B cell (primary cell): ENCODE measurements around the gene DNAJB12. TPM values are rescaled to one million over a fixed set of nuclear protein-coding genes. Genes with fewer than 3 reads are reported as not detected.

Experiments used
- ATAC-seq: fragments of 200-7000 bp; cut with Tn5 transposase; one replicate; pipeline ENCODE4 v1.10.0; 2021; ENCODE audit warnings: low read depth, mild to moderate bottlenecking, moderate number of reproducible peaks, moderate library complexity
- CTCF ChIA-PET: fragments of 350-600 bp; sonication (Branson Sonifier 250); formaldehyde crosslinking; loops from one replicate; lab custom pipeline; 2021; ENCODE audit warnings: antibody characterized with exemption, inconsistent platforms; lab: Charles Lee
- POLR2A ChIA-PET: fragments of 350-600 bp; sonication (Branson Sonifier 250); formaldehyde crosslinking; loops from one replicate; lab custom pipeline; 2021; ENCODE audit warnings: antibody characterized with exemption; lab: Charles Lee
- DNase-seq: peaks from one replicate; pipeline ENCODE4 v3.0.0; 2013
- H2AFZ ChIP-seq: 2 replicates; pipeline ENCODE4 v1.6.1; 2012; ENCODE audit warnings: mild to moderate bottlenecking, low read depth, low read length; ENCODE audit not compliant: insufficient read depth, poor library complexity, severe bottlenecking
- H3K27ac ChIP-seq, 2 donors: 1 replicate in 1 of 2; 2 replicates in 1 of 2; pipeline ENCODE4 v1.5.1; 2012 to 2013; ENCODE audit warnings: low read length in 2 of 2, mild to moderate bottlenecking in 2 of 2, moderate library complexity in 1 of 2
- H3K27me3 ChIP-seq, 4 experiments: fragments of 200-600 bp in 1 of 4; sonication (generic) in 1 of 4; replicated peaks in 1 of 4; 1 replicate in 2 of 4; 2 replicates in 2 of 4; pipeline versions ENCODE4 v1.6.1 to v1.7.0; 2013 to 2016; ENCODE audit warnings: low read length in 3 of 4, mild to moderate bottlenecking in 2 of 4, mixed read lengths in 1 of 4, moderate library complexity in 1 of 4; ENCODE audit not compliant: insufficient read depth in 4 of 4, control insufficient read depth in 3 of 4; ENCODE audit errors: control extremely low read depth in 1 of 4
- H3K36me3 ChIP-seq, 2 experiments: replicated peaks in 1 of 2; 1 replicate in 1 of 2; 2 replicates in 1 of 2; pipeline versions ENCODE4 v1.6.1 to v1.7.1; 2013; ENCODE audit warnings: low read length in 1 of 2; ENCODE audit not compliant: insufficient read depth in 2 of 2, control insufficient read depth in 1 of 2; ENCODE audit errors: control extremely low read depth in 1 of 2, extremely low read depth in 1 of 2
- H3K4me1 ChIP-seq, 2 donors: fragments of 200-600 bp in 1 of 2; sonication (generic) in 1 of 2; 1 replicate in 1 of 2; 2 replicates in 1 of 2; pipeline versions ENCODE4 v1.5.1 to v1.6.1; 2013 to 2017; ENCODE audit warnings: low read length in 2 of 2; ENCODE audit not compliant: control insufficient read depth in 2 of 2, insufficient read depth in 2 of 2
- H3K4me2 ChIP-seq: replicated peaks from 2 replicates; pipeline ENCODE3; 2012; ENCODE audit warnings: mild to moderate bottlenecking, low read depth, low read length; ENCODE audit not compliant: poor library complexity, severe bottlenecking
- H3K4me3 ChIP-seq, 5 experiments: fragments of 200-600 bp in 1 of 5; sonication (generic) in 1 of 5; 1 replicate in 3 of 5; 2 replicates in 2 of 5; pipeline versions ENCODE4 v1.5.1 to v1.7.0; 2011 to 2016; ENCODE audit warnings: low read length in 4 of 5, mild to moderate bottlenecking in 4 of 5, low read depth in 2 of 5, control low read depth in 1 of 5, moderate library complexity in 1 of 5; ENCODE audit not compliant: insufficient read depth in 1 of 5; ENCODE audit errors: control extremely low read depth in 1 of 5, extremely low read depth in 1 of 5
- H3K79me2 ChIP-seq: fragments of 200-600 bp; sonication (generic); one replicate; pipeline ENCODE4 v1.6.0; 2016; ENCODE audit warnings: low read length; ENCODE audit not compliant: control insufficient read depth, insufficient read depth
- H3K9ac ChIP-seq: fragments of 200-600 bp; sonication (generic); 2 replicates; pipeline ENCODE4 v1.6.1; 2017; ENCODE audit warnings: mild to moderate bottlenecking, low read length, moderate library complexity
- H3K9me3 ChIP-seq, 3 donors: one replicate each; pipeline versions ENCODE4 v1.6.1 to v1.7.1; 2013; ENCODE audit warnings: low read length in 2 of 3; ENCODE audit not compliant: control insufficient read depth in 2 of 3, insufficient read depth in 1 of 3; ENCODE audit errors: control extremely low read depth in 1 of 3
- H4K20me1 ChIP-seq: 2 replicates; pipeline ENCODE4 v1.6.0; 2012; ENCODE audit warnings: mild to moderate bottlenecking, low read length; ENCODE audit not compliant: insufficient read depth, control insufficient read depth, poor library complexity, severe bottlenecking
- H3K27ac Mint-ChIP-seq: one replicate; pipeline ENCODE4 v1.8.0; 2021; ENCODE audit warnings: mixed read lengths
- H3K27me3 Mint-ChIP-seq: one replicate; pipeline ENCODE4 v1.8.0; 2021; ENCODE audit warnings: mixed read lengths
- H3K4me1 Mint-ChIP-seq: one replicate; pipeline ENCODE4 v1.8.0; 2021; ENCODE audit warnings: mixed read lengths
- H3K4me3 Mint-ChIP-seq: one replicate; pipeline ENCODE4 v1.8.0; 2021; ENCODE audit warnings: mixed read lengths
- H3K9me3 Mint-ChIP-seq: one replicate; pipeline ENCODE4 v1.8.0; 2022; ENCODE audit warnings: mixed read lengths; ENCODE audit not compliant: insufficient read depth
- EZH2 ChIP-seq: IDR thresholded peaks from 2 replicates; pipeline ENCODE4 v1.6.1; 2012; ENCODE audit warnings: borderline replicate concordance, low read depth, mild to moderate bottlenecking, moderate library complexity, low read length; ENCODE audit not compliant: insufficient read depth, poor library complexity, severe bottlenecking
- WGBS: methylation state at CpG from one replicate; pipeline ENCODE4 v1.1.5; 2013; ENCODE audit warnings: missing lambda C conversion rate; ENCODE audit not compliant: insufficient coverage; 5-methylcytosine and 5-hydroxymethylcytosine counted together
- intact Hi-C: fragments of 100-400 bp; cut with micrococcal nuclease; formaldehyde crosslinking; loops from one replicate; pipeline ENCODE4 v1.10.0; 2022
- polyA plus RNA-seq: library from polyadenylated mRNA; depleted of rRNA; stranded (reverse); fragments of >200 nt; gene quantifications from 2 replicates; pipeline ENCODE4 v1.2.3, GENCODE V29; 2012
- total RNA-seq, 2 donors: library from RNA; stranded (reverse); fragments of 120-200 nt in 1 of 2; gene quantifications; 1 replicate in 1 of 2; 2 replicates in 1 of 2; pipeline versions ENCODE4 v1.2.3 to v1.2.4, GENCODE V29; 2013 to 2022
- TF ChIP-seq, protein P1 (sequence below): fragments of 200-600 bp; IDR thresholded peaks from one replicate; pipeline ENCODE4 v1.8.0; 2022; ENCODE audit warnings: antibody characterized with exemption, mild to moderate bottlenecking

Gene DNAJB12
- total and polyA plus RNA-seq, 2 donors (not counting 1 experiment from before 2014, with no cell fraction given), result 16.1 to 42.3 TPM

DNA sequence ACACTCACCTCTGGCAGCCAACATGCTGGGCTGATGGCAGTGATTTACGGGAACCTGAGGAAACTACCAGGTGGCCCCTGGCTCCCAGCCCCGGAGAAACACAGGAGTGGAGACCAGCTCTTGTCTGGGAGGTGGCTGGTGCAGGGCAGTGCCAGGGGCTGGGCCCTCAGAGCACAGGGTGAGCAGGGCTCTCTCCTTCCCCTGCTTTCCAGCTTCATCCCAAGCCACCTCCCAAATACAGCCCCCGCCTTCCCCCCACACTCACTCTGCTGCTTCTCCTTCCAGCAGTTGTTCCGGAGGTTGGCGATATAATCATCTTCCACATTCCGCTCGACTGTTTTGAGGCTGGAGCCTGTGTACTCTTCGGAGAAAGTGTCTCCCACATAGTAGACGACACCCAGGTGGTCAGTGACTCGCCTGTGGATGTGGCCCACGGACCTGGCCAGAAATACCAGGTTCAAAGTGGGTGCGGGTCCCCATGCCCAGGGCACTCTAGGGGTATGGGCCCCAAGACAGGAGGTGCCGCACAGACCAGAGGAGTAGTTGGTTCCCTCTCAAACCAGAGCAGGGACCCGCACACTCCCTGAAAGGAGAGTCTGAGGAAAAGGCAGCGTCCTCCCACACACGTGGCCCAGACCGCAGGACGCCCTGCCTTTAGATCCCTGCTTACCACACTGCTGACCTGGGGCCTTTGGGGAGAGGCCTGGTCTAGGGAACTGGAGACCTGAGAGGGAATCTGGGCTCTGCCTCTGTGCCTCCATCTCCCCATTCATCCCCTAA is 18.3 kb downstream of the DNAJB12 start:
- Histone ChIP-seq H2AFZ (no peak overlapping the region), H3K27me3 (no peaks in the 10 kb centered on the region), H3K79me2 (peaks cover 4% of the 10 kb centered on the region), H3K4me3 (no peak overlapping the region), H3K4me2 (peak overlapping the region; percentile 66), H3K9me3 (no peaks in the 10 kb centered on the region), H3K4me1 (peaks cover 56 to 68% of the 10 kb centered on the region in 2 donors), H3K27ac (peak overlapping the region; percentile 86 to 93), H4K20me1 (peaks cover 4% of the 10 kb centered on the region), H3K36me3 (peaks cover 0 to 31% of the 10 kb centered on the region in 2 experiments), H3K9ac (no peak overlapping the region)
- peak overlapping the region; percentile 59 for H3K4me3 Mint-ChIP-seq
- 98% methylated on average over 13 of the region's 18 CpGs for WGBS
- ChIA-PET CTCF (interaction anchor here (0.5 to 13.9 kb wide), 53 partner anchors 7 to 501 kb away, joined by 3 to 333 read pairs (median 5); partner anchors contain the start of genes ANAPC16, ASCC1, DDIT4 and DNAJB12), POLR2A (interaction anchor here (0.6 to 6.2 kb wide), 14 partner anchors 13 to 249 kb away, joined by 3 to 73 read pairs (median 5); partner anchors contain the start of gene DDIT4)
- H3K4me1 Mint-ChIP-seq, result peaks cover 67% of the 10 kb centered on the region
- no peak for ATAC-seq
- peak overlapping the region; percentile 86 for H3K27ac Mint-ChIP-seq
- H3K27me3 Mint-ChIP-seq, result no peaks in the 10 kb centered on the region
- intact Hi-C loops, result loop anchor here (1.0 to 5.0 kb wide), 2 partner anchors 210 to 249 kb away; partner anchors contain the start of gene SPOCK2
- H3K9me3 Mint-ChIP-seq, result no peaks in the 10 kb centered on the region
- TF ChIP-seq EZH2, result no peak
- TF ChIP-seq, protein P1, sequence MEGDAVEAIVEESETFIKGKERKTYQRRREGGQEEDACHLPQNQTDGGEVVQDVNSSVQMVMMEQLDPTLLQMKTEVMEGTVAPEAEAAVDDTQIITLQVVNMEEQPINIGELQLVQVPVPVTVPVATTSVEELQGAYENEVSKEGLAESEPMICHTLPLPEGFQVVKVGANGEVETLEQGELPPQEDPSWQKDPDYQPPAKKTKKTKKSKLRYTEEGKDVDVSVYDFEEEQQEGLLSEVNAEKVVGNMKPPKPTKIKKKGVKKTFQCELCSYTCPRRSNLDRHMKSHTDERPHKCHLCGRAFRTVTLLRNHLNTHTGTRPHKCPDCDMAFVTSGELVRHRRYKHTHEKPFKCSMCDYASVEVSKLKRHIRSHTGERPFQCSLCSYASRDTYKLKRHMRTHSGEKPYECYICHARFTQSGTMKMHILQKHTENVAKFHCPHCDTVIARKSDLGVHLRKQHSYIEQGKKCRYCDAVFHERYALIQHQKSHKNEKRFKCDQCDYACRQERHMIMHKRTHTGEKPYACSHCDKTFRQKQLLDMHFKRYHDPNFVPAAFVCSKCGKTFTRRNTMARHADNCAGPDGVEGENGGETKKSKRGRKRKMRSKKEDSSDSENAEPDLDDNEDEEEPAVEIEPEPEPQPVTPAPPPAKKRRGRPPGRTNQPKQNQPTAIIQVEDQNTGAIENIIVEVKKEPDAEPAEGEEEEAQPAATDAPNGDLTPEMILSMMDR, result no peak
- DNase-seq, result no peak
